ENCODE data around the gene CORO2A.
"Not testable (repeated sequence)": the region's sequence is repeated elsewhere in the genome, so short reads cannot be mapped to it uniquely, and the experiment has no call there.

Gene CORO2A

DNA sequence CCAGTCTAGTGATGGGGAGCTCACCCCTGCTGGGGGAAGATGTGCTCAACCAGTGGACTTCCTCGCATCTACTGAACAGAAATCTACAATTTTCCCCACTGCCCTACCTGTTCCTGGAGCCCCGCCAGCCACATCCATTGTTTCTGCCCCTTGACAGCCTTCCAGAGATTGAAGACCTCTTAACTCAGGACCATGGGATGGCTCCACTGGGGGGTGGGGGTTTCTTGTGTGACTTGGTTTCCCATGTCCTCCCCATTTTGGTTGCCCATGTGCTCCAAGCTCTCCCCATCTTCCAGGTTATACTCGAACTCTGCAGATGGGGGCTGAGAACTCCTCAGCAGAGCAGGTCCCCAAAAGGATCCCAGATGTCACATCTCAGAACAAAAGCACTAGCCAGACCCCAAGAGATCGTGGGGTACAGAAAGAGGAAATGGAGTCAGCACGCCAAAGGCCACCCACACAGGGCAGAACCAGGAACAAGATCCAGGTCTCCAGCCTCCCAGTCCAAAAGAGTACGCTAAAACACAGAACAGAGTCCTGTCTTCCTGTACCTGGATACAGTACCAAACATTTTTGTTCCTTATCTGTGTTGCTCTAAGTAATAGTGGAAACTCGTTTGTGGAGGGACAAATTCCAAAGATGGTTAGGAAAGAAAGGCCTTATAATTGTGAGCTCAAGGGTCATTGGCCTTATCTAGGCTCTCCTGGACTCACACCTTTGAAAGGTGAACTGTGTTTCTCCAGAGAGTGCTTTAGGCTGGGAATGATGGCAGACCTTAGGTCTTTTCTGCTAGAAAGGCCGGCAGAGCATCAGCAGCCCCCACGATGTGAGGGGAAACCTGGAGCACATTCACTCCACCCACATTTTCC is 15.8 kb downstream of the CORO2A start:
- no peak for DNase-seq (ENCODE audit: low read depth)
- TF ChIP-seq, protein P1, sequence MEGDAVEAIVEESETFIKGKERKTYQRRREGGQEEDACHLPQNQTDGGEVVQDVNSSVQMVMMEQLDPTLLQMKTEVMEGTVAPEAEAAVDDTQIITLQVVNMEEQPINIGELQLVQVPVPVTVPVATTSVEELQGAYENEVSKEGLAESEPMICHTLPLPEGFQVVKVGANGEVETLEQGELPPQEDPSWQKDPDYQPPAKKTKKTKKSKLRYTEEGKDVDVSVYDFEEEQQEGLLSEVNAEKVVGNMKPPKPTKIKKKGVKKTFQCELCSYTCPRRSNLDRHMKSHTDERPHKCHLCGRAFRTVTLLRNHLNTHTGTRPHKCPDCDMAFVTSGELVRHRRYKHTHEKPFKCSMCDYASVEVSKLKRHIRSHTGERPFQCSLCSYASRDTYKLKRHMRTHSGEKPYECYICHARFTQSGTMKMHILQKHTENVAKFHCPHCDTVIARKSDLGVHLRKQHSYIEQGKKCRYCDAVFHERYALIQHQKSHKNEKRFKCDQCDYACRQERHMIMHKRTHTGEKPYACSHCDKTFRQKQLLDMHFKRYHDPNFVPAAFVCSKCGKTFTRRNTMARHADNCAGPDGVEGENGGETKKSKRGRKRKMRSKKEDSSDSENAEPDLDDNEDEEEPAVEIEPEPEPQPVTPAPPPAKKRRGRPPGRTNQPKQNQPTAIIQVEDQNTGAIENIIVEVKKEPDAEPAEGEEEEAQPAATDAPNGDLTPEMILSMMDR (IDR thresholded peaks at IDR 0.05; ENCODE audit: control insufficient read depth, insufficient read depth, low read depth, low read length, missing control alignments), result no peak
- no peak overlapping the region for H3K4me3 ChIP-seq (ENCODE audit: control insufficient read depth, low read depth, low read length)

DNA sequence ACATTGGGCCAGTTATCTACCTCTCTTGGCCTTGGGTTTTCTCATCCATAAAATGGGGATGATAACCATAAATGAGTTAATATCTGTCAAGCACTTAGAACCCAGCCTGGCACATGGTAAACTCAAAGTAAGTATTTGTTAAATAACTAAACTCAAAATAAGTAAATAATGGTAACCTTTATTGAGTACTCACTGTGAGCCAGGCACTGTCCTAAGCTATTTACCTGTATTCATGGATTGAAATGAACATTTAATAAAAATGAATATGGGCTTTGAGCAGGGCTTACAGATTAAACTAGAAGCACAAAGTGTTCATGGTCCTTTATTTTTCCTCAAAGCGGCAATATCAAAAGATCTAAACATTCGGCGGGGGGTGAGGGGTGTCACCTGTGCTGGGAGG is 16.7 kb downstream of the CORO2A start:
- H3K4me3 ChIP-seq (ENCODE audit: control insufficient read depth, low read depth, low read length), result no peak overlapping the region
- TF ChIP-seq, protein P1 (IDR thresholded peaks at IDR 0.05; ENCODE audit: control insufficient read depth, insufficient read depth, low read depth, low read length, missing control alignments), result no peak
- DNase-seq (ENCODE audit: low read depth), result no peak

DNA sequence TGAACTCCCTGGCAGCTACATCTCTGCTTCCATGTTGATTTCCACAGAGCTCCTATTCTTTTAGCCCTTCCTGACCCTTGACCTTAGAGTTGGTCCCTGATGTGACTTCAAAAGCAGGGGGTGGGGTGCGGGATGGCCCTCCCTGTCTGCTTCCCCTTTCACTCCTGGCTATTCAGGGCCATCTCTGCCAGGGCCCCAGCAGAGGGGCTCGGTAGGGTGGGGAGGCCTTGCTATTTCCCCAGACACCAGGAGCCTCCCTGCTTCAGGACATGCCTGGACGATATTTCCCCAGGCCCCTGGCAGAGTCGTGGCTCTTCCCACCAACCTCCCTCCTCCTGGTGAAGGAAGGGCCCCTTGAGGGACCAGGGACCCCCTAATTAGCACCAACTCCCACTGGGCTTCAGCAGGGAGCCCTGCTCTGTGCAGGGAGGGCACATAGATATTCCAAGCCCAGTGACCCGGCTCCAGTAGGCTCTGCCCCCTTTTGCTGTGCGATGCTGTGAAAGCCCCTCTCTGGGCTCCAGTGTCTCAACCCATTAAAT is 17.3 kb downstream of the CORO2A start:
- TF ChIP-seq, protein P1 (IDR thresholded peaks at IDR 0.05; ENCODE audit: control insufficient read depth, insufficient read depth, low read depth, low read length, missing control alignments), result no peak
- DNase-seq (ENCODE audit: low read depth), result no peak

DNA sequence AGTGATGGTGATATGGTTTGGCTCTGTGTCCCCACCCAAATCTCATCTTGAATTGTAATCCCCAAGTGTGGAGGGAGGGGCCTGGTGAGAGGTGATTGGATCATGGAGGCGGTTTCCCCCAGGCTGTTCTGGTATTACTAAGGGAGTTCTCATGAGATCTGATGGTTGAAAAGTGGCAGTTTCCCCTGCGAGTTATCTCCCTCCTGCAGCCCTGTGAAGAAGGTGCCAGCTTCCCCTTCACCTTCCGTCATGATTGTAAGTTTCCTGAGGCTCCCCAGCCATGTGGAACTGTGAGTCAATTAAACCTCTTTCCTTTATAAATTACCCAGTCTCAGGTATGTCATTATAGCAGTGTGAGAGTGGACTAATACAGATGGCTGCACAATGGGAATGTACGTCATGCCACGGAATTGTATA is 17.9 kb downstream of the CORO2A start:
- not testable (repeated sequence) for H3K4me3 ChIP-seq (ENCODE audit: control insufficient read depth, low read depth, low read length); DNase-seq (ENCODE audit: low read depth)

More for the DNA sequence above, 17.3 kb downstream of the CORO2A start:
- H3K4me3 ChIP-seq (ENCODE audit: control insufficient read depth, low read depth, low read length), result no peak overlapping the region

DNA sequence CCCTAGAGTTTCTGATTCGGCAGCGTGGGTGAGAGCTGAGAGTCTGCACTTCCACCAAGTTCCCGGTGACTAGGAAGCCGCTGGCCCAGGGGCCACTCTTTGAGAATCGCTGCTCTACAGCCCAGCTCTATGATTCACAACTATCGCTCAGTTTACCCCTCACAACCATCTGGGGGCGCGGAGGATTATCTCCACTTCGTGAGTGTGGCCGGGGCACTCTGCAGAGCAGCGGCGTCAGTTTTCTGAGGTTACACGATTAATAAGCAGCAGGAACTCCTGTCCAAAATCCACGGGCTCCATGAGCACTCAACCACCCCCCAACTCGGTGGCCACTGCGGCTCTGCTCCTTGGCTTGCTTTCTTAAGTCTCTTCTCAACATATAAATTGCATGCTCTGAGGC is 19.3 kb downstream of the CORO2A start:
- DNase-seq (ENCODE audit: low read depth), result no peak
- TF ChIP-seq, protein P1 (IDR thresholded peaks at IDR 0.05; ENCODE audit: control insufficient read depth, insufficient read depth, low read depth, low read length, missing control alignments), result no peak
- no peak overlapping the region for H3K4me3 ChIP-seq (ENCODE audit: control insufficient read depth, low read depth, low read length)

DNA sequence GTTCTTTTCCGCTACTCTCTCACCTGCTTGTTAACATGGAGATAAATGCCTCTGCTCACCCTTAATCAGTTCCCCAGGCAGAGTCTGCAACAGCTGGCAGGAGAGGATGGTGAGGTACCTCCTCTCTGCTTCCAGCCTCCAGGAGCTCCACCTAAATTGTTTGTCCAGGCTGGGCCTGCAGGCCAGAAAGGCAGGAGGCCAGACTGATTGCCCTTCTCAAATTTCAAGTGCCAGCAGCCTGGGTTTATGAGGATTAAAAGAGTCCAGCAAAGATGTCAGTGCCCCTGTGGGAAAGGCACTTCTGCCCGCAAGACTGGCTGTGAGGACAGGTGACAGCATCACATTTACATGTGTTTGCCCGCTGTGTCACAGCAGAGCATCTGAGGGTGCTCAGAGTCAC is 19.8 kb downstream of the CORO2A start:
- TF ChIP-seq, protein P1 (IDR thresholded peaks at IDR 0.05; ENCODE audit: control insufficient read depth, insufficient read depth, low read depth, low read length, missing control alignments), result no peak
- DNase-seq (ENCODE audit: low read depth), result no peak
- no peak overlapping the region for H3K4me3 ChIP-seq (ENCODE audit: control insufficient read depth, low read depth, low read length)

DNA sequence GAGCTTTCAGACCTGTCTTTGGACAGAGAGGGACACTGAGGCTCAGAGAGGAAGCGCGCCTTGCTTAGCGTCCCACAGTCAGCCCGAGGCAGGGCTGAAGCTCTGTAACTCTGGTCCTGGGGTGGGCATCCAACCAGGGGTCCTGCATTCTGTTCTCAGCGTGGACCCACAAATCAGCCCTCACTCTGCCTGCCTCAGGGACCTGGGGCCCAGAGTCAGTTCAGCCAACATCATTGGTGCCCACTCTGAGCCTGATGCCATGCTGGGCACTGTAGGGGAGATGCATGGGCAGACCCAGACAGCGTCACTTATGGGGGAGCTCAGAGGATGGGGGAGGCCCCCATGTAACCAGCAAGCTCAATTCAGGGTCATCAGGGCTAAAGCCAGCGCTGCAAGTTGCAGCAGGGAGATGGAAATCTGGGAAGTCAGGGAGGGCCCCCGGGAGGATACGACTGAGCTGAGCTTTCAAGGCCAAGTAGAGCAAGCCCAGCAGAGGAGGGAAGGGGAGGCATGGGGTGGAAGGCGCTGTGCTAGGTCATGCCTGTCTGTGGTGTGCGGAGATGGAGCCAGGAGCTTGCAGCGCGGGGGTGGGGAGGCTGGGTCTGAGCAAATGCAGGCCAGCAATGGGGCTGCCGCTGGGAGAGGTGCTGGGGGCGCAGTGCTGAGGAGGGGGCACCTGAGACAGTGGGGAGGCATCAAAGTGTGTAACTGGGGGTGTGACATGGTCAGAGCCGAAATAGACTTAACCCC is 21.1 kb downstream of the CORO2A start:
- H3K4me3 ChIP-seq (ENCODE audit: control insufficient read depth, low read depth, low read length), result no peak overlapping the region
- DNase-seq (ENCODE audit: low read depth), result no peak
- TF ChIP-seq, protein P1 (IDR thresholded peaks at IDR 0.05; ENCODE audit: control insufficient read depth, insufficient read depth, low read depth, low read length, missing control alignments), result no peak
